A549 (cell line): Measurements from ENCODE around the gene SPTB. TPM values are rescaled to one million over a fixed set of nuclear protein-coding genes. Genes with fewer than 3 reads are reported as not detected.

ENCODE experiments used
- ATAC-seq, 2 experiments: fragments of 200-7000 bp in 1 of 2; fragments of >200 bp in 1 of 2; cut with Nextera tagmentation in 1 of 2; cut with Tn5 transposase in 1 of 2; 3 replicates each; pipeline versions ENCODE4 v1.8.0 to v1.9.1; 2018 to 2020; ENCODE audit warnings: mild to moderate bottlenecking in 1 of 2, moderate library complexity in 1 of 2
- CTCF ChIA-PET: fragments of 300-600 bp; sonication (Branson Sonifier 250); formaldehyde crosslinking; extraction: SDS; loops from one replicate; lab custom pipeline; 2021; ENCODE audit warnings: antibody characterized with exemption, inconsistent platforms; lab: Yijun Ruan, JAX
- POLR2A ChIA-PET: fragments of 350-600 bp; formaldehyde crosslinking; extraction: SDS; loops from one replicate; lab custom pipeline; 2021; ENCODE audit warnings: antibody characterized with exemption, inconsistent platforms; lab: Yijun Ruan, JAX
- DNase-seq, 2 experiments: peaks; one replicate each; pipeline versions ENCODE4 v3.0.0 to v3.0.0-alpha.2; 2011 to 2016; ENCODE audit warnings: low read depth in 1 of 2, low spot score in 1 of 2
- FAIRE-seq: peaks from 2 replicates; lab custom pipeline; 2011; peaks lifted over from hg19 to GRCh38; lab: Jason Lieb, UNC
- H3K27ac ChIP-seq, 2 experiments: fragments of >200 bp; sonication (Bioruptor Twin); formaldehyde crosslinking; 3 replicates each; pipeline ENCODE4 v1.5.1; 2016 to 2017
- H3K4me1 ChIP-seq: fragments of >200 bp; sonication (Bioruptor Twin); formaldehyde crosslinking; 3 replicates; pipeline ENCODE4 v1.6.1; 2016
- H3K4me2 ChIP-seq: fragments of >200 bp; sonication (Bioruptor Twin); formaldehyde crosslinking; 3 replicates; pipeline ENCODE4 v1.6.1; 2016
- H3K4me3 ChIP-seq: fragments of >200 bp; sonication (Bioruptor Twin); formaldehyde crosslinking; 3 replicates; pipeline ENCODE4 v1.5.1; 2016
- H3K9me3 ChIP-seq: fragments of >200 bp; sonication (Bioruptor Twin); formaldehyde crosslinking; 3 replicates; pipeline ENCODE4 v1.6.1; 2016
- CEBPB ChIP-seq, 2 experiments: fragments of >200 bp in 1 of 2; sonication (Bioruptor Twin) in 1 of 2; formaldehyde crosslinking in 1 of 2; IDR thresholded peaks; 2 replicates each; pipeline ENCODE4 v1.6.1; 2012 to 2016
- CTCF ChIP-seq: fragments of >200 bp; sonication (Bioruptor Twin); formaldehyde crosslinking; IDR thresholded peaks from 3 replicates; pipeline ENCODE4 v1.5.1; 2016
- EHMT2 ChIP-seq: fragments of 200-600 bp; sonication (generic); IDR thresholded peaks from 2 replicates; pipeline ENCODE4 v1.6.1; 2016; ENCODE audit warnings: antibody characterized with exemption, low read depth, mild to moderate bottlenecking, moderate library complexity
- HES2 ChIP-seq: fragments of >200 bp; sonication (Bioruptor Twin); formaldehyde crosslinking; IDR thresholded peaks from 2 replicates; pipeline ENCODE4 v1.6.1; 2016
- HEYL ChIP-seq: fragments of 250-450 bp; sonication (Bioruptor Pico); IDR thresholded peaks from 2 replicates; pipeline ENCODE4 v1.8.0; 2021; ENCODE audit warnings: mild to moderate bottlenecking, moderate library complexity
- JUNB ChIP-seq: fragments of >200 bp; sonication (Bioruptor Twin); formaldehyde crosslinking; IDR thresholded peaks from 2 replicates; pipeline ENCODE4 v1.6.1; 2016
- KDM5A ChIP-seq: fragments of 200-600 bp; sonication (generic); IDR thresholded peaks from 2 replicates; pipeline ENCODE4 v1.6.1; 2016; ENCODE audit warnings: antibody characterized with exemption, mild to moderate bottlenecking
- MAX ChIP-seq: IDR thresholded peaks from 2 replicates; pipeline ENCODE4 v1.6.1; 2012
- PHF8 ChIP-seq: fragments of 200-600 bp; sonication (generic); IDR thresholded peaks from 2 replicates; pipeline ENCODE4 v1.6.1; 2016; ENCODE audit warnings: low read depth, mild to moderate bottlenecking, antibody characterized with exemption, moderate library complexity, borderline replicate concordance
- POLR2A ChIP-seq: IDR thresholded peaks from 2 replicates; pipeline ENCODE4 v1.6.1; 2012; ENCODE audit warnings: mild to moderate bottlenecking, low read length
- RAD21 ChIP-seq, 2 experiments: fragments of >200 bp in 1 of 2; sonication (Bioruptor Twin) in 1 of 2; formaldehyde crosslinking in 1 of 2; IDR thresholded peaks in 1 of 2; conservative IDR thresholded peaks in 1 of 2; 2 replicates in 1 of 2; 3 replicates in 1 of 2; pipeline ENCODE4 v1.6.1; 2012 to 2018; ENCODE audit warnings: inconsistent platforms in 1 of 2
- RARB ChIP-seq: fragments of 250-450 bp; sonication (Bioruptor Pico); IDR thresholded peaks from 2 replicates; pipeline ENCODE4 v1.8.0; 2021; ENCODE audit warnings: mild to moderate bottlenecking, moderate library complexity
- RNF2 ChIP-seq: fragments of 200-600 bp; sonication (generic); IDR thresholded peaks from 2 replicates; pipeline ENCODE4 v1.6.1; 2016; ENCODE audit warnings: low read depth, mild to moderate bottlenecking, antibody characterized with exemption, moderate library complexity, borderline replicate concordance
- SMC3 ChIP-seq: fragments of >200 bp; sonication (Bioruptor Twin); formaldehyde crosslinking; IDR thresholded peaks from 3 replicates; pipeline ENCODE4 v1.6.1; 2018; ENCODE audit warnings: inconsistent platforms
- TP53 ChIP-seq: fragments of 250-450 bp; sonication (Bioruptor Pico); IDR thresholded peaks from 2 replicates; pipeline ENCODE4 v1.5.0; 2021; ENCODE audit warnings: mild to moderate bottlenecking, moderate library complexity
- ZFP36 ChIP-seq: fragments of 450-650 bp; IDR thresholded peaks from 2 replicates; pipeline ENCODE4 v1.6.1; 2014; ENCODE audit warnings: borderline replicate concordance; ENCODE audit not compliant: partially characterized antibody
- ZNF302 ChIP-seq: fragments of 250-450 bp; sonication (Bioruptor Pico); IDR thresholded peaks from 2 replicates; pipeline ENCODE4 v1.9.0; 2021; ENCODE audit warnings: inconsistent platforms, mild to moderate bottlenecking, moderate library complexity
- ZSCAN20 ChIP-seq: fragments of 250-450 bp; sonication (Bioruptor Pico); IDR thresholded peaks from 2 replicates; pipeline ENCODE4 v1.8.0; 2022; ENCODE audit warnings: mild to moderate bottlenecking, moderate library complexity
- WGBS: methylation state at CpG from one replicate; pipeline ENCODE4 v1.1.6; 2017; ENCODE audit errors: missing lambda C conversion rate; 5-methylcytosine and 5-hydroxymethylcytosine counted together
- polyA plus RNA-seq, 4 experiments: library from polyadenylated mRNA; depleted of rRNA in 3 of 4; stranded (reverse); fragments of >200 nt; fragmentation: RNase III in 1 of 4; extraction: RNeasy Plus Mini Kit Qiagen cat#74134 plus additional on column Dnase treatment in 1 of 4; gene quantifications; 2 replicates in 3 of 4; 3 replicates in 1 of 4; pipeline ENCODE4 v1.2.3, GENCODE V29; 2011 to 2017
- TF ChIP-seq, protein P1 (sequence below): IDR thresholded peaks from 2 replicates; pipeline ENCODE4 v1.6.1; 2012; ENCODE audit warnings: low read depth, borderline replicate concordance

The SPTB gene
- polyA plus RNA-seq, 2 of the 4 experiments (the other 2 are of a cell fraction), result 0.27 to 2.1 TPM

GRCh38 chr14:64705381-64706118, 174.2 kb downstream of the SPTB start:
- Histone ChIP-seq H3K9me3 (no peaks in the 10 kb centered on the region), H3K27ac (peak overlapping the region; percentile 90 to 95), H3K4me3 (peak overlapping the region; percentile 72), H3K4me1 (peaks cover 59% of the 10 kb centered on the region), H3K4me2 (peak overlapping the region; percentile 96)
- WGBS, result 10% methylated on average over 18 of the region's 18 CpGs
- TF ChIP-seq TP53 (CRISPR knock-in tag), result no peak
- TF ChIP-seq HEYL, result no peak
- TF ChIP-seq, protein P1, sequence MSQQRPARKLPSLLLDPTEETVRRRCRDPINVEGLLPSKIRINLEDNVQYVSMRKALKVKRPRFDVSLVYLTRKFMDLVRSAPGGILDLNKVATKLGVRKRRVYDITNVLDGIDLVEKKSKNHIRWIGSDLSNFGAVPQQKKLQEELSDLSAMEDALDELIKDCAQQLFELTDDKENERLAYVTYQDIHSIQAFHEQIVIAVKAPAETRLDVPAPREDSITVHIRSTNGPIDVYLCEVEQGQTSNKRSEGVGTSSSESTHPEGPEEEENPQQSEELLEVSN, result peak; percentile 51; the same call in 1 of the 2 replicates
- peak; percentile 77 for TF ChIP-seq MAX
- ChIA-PET CTCF (interaction anchor here (0.8 to 5.1 kb wide), 17 partner anchors 12 to 185 kb away, joined by 3 to 29 read pairs (median 7); no protein-coding TSS in a partner anchor), POLR2A (interaction anchor here (0.9 to 3.3 kb wide), 3 partner anchors 20 to 165 kb away, joined by 3 to 16 read pairs (median 3); partner anchors contain the start of gene HSPA2)
- ATAC-seq (peak in 1 of 2 experiments; percentile 12; a peak in 3 of 6 replicates), FAIRE-seq (no peak), DNase-seq (no peak)

- POLR2A ChIA-PET, result interaction anchor here (0.9 to 3.3 kb wide), 3 partner anchors 12 to 164 kb away, joined by 3 to 16 read pairs (median 4); partner anchors contain the start of gene HSPA2
- peak overlapping the region; percentile 90 to 95 for H3K27ac ChIP-seq
- peak; percentile 25 to 34 for ATAC-seq
- TF ChIP-seq RNF2 (no peak), RAD21 (conservative IDR thresholded peaks at IDR 0.05 in 1 of 2, IDR thresholded peaks at IDR 0.05 in 1 of 2) (no peak), PHF8 (no peak), ZSCAN20 (CRISPR knock-in tag) (no peak), SMC3 (no peak), POLR2A (no peak), MAX (no peak), HES2 (no peak), CEBPB (IDR thresholded peaks at IDR 0.05) (no peak), EHMT2 (no peak), JUNB (no peak), RARB (CRISPR knock-in tag) (no peak), CTCF (no peak), ZNF302 (CRISPR knock-in tag) (no peak), HEYL (no peak), ZFP36 (no peak), KDM5A (no peak)
- TF ChIP-seq, all 56 proteins: peak for 0
- Histone ChIP-seq H3K4me3 (peak overlapping the region; percentile 72), H3K9me3 (no peaks in the 10 kb centered on the region), H3K4me1 (peaks cover 59% of the 10 kb centered on the region), H3K4me2 (peak overlapping the region; percentile 96)
- WGBS, result 1% methylated on average over 44 of the region's 51 CpGs
- DNase-seq, result no peak
- CTCF ChIA-PET, result interaction anchor here (0.8 to 5.1 kb wide), 18 partner anchors 11 to 186 kb away, joined by 3 to 28 read pairs (median 5); no protein-coding TSS in a partner anchor
- no peak for FAIRE-seq
Measured at GRCh38 chr14:64704743-64705380, 174.8 kb downstream of the SPTB start.
